Activated T-helper 2 cell treated with anti-CD3 and anti-CD28 coated beads, Interferon-gamma antibody, Interleukin-2, Interleukin-4, amounts not matched to agents 10 μg/mL and 5 μg/mL and 100 μg/mL, durations not matched to agents 14 hours and 24 hours and 36 hours (primary cell): ENCODE measurements around the gene TAAR1. TPM values are rescaled to one million over a fixed set of nuclear protein-coding genes. Genes with fewer than 3 reads are reported as not detected.
"Not testable (repeated sequence)": the region's sequence is repeated elsewhere in the genome, so short reads cannot be mapped to it uniquely, and the experiment has no call there.

ENCODE experiments used
- DNase-seq: peaks from one replicate; pipeline ENCODE4 v3.0.0; 2021; ENCODE audit warnings: low spot score
- H3K27ac Mint-ChIP-seq: one replicate; pipeline ENCODE4 v1.8.0; 2021; ENCODE audit warnings: mixed read lengths
- H3K27me3 Mint-ChIP-seq: one replicate; pipeline ENCODE4 v1.8.0; 2021; ENCODE audit warnings: low read depth, mixed read lengths
- H3K36me3 Mint-ChIP-seq: one replicate; pipeline ENCODE4 v1.8.0; 2021; ENCODE audit warnings: low read depth, mixed read lengths
- H3K4me1 Mint-ChIP-seq: one replicate; pipeline ENCODE4 v1.8.0; 2021; ENCODE audit warnings: low read depth, mixed read lengths
- H3K4me3 Mint-ChIP-seq: one replicate; pipeline ENCODE4 v1.8.0; 2021; ENCODE audit warnings: low read depth, mild to moderate bottlenecking, moderate library complexity, mixed read lengths
- H3K9me3 Mint-ChIP-seq: one replicate; pipeline ENCODE4 v1.8.0; 2021; ENCODE audit warnings: mixed read lengths
- intact Hi-C: fragments of 100-400 bp; cut with micrococcal nuclease; formaldehyde crosslinking; loops from one replicate; pipeline ENCODE4 v1.15.1; 2023
- total RNA-seq: library from RNA; stranded (reverse); gene quantifications from 2 replicates; pipeline ENCODE4 v1.2.3, GENCODE V29; 2022

Gene TAAR1
- total RNA-seq, 1 donor from 2014 or later, result not detected

- Mint-ChIP-seq H3K27me3 (peaks cover 6% of the 10 kb centered on the region), H3K27ac (no peak overlapping the region), H3K9me3 (no peaks in the 10 kb centered on the region), H3K4me3 (no peak overlapping the region), H3K36me3 (no peaks in the 10 kb centered on the region), H3K4me1 (no peaks in the 10 kb centered on the region)
- DNase-seq, result no peak
- intact Hi-C loops, result no loop called here
Observed at GRCh38 chr6:132607544-132608233, 51.3 kb downstream of the TAAR1 start.

GRCh38 chr6:132604635-132605152 is 54.3 kb downstream of the TAAR1 start:
- no peaks in the 10 kb centered on the region for H3K9me3 Mint-ChIP-seq
- peaks cover 6% of the 10 kb centered on the region for H3K27me3 Mint-ChIP-seq
- H3K4me3 Mint-ChIP-seq, result no peak overlapping the region
- no peak for DNase-seq
- H3K4me1 Mint-ChIP-seq, result no peaks in the 10 kb centered on the region
- intact Hi-C loops, result no loop called here
- no peak overlapping the region for H3K27ac Mint-ChIP-seq
- H3K36me3 Mint-ChIP-seq, result no peaks in the 10 kb centered on the region

GRCh38 chr6:132600900-132601299 is 58.1 kb downstream of the TAAR1 start:
- H3K27ac Mint-ChIP-seq, intact Hi-C loops, H3K9me3 Mint-ChIP-seq, H3K36me3 Mint-ChIP-seq, H3K4me1 Mint-ChIP-seq, DNase-seq, H3K4me3 Mint-ChIP-seq: not testable (repeated sequence)
- H3K27me3 Mint-ChIP-seq, result peaks cover 11% of the 10 kb centered on the region

- no peak overlapping the region for H3K27ac Mint-ChIP-seq
- no peak overlapping the region for H3K4me3 Mint-ChIP-seq
- no peaks in the 10 kb centered on the region for H3K36me3 Mint-ChIP-seq
- H3K9me3 Mint-ChIP-seq, result no peaks in the 10 kb centered on the region
- peaks cover 14% of the 10 kb centered on the region for H3K27me3 Mint-ChIP-seq
- no peak for DNase-seq
- no peaks in the 10 kb centered on the region for H3K4me1 Mint-ChIP-seq
- intact Hi-C loops, result no loop called here
Observed at GRCh38 chr6:132598473-132598872, 60.5 kb downstream of the TAAR1 start.

- H3K4me1 Mint-ChIP-seq, result no peaks in the 10 kb centered on the region
- H3K27ac Mint-ChIP-seq, result no peak overlapping the region
- peaks cover 20% of the 10 kb centered on the region for H3K27me3 Mint-ChIP-seq
- H3K36me3 Mint-ChIP-seq, result no peaks in the 10 kb centered on the region
- H3K9me3 Mint-ChIP-seq, result no peaks in the 10 kb centered on the region
- intact Hi-C loops, result no loop called here
- H3K4me3 Mint-ChIP-seq, result no peak overlapping the region
- DNase-seq, result no peak
Observed at GRCh38 chr6:132596201-132596600, 62.8 kb downstream of the TAAR1 start.

Other genes with a start within 250 kb of the TAAR1 start
- 18.9 and 21.5 TPM in 2 replicates for gene STX7, start 146.1 kb downstream of the TAAR1 start, total RNA-seq
- not detected in 2 replicates for gene TAAR9, start 120.9 kb downstream of the TAAR1 start, total RNA-seq
- not detected in 2 replicates for gene TAAR8, start 106.5 kb downstream of the TAAR1 start, total RNA-seq
- gene TAAR6, start 88.9 kb downstream of the TAAR1 start, total RNA-seq, result not detected in 2 replicates
- gene TAAR5, start 69.4 kb downstream of the TAAR1 start, total RNA-seq, result not detected in 2 replicates
- not detected in 2 replicates for gene TAAR2, start 34.9 kb downstream of the TAAR1 start, total RNA-seq
- not detected in 2 replicates for gene VNN1, start 54.9 kb upstream of the TAAR1 start, total RNA-seq
- 4.7 and 5.0 TPM in 2 replicates for gene VNN2, start 98.7 kb upstream of the TAAR1 start, total RNA-seq
- gene SLC18B1, start 139.5 kb upstream of the TAAR1 start, total RNA-seq, result 3.6 TPM in 2 replicates
- 1,179 and 1,223 TPM in 2 replicates for gene RPS12, start 155.4 kb upstream of the TAAR1 start, total RNA-seq